HepG2 (cell line): ENCODE measurements around the gene CHCT1. TPM values are rescaled to one million over a fixed set of nuclear protein-coding genes. Genes with fewer than 3 reads are reported as not detected.

Experiments used
- ATF2 ChIP-seq: sonication (generic); formaldehyde crosslinking; IDR thresholded peaks from 2 replicates; pipeline ENCODE4 v1.4.0; 2020; ENCODE audit warnings: missing genetic modification reagents
- CREM ChIP-seq, 2 experiments: sonication (generic) in 1 of 2; formaldehyde crosslinking in 1 of 2; IDR thresholded peaks; 2 replicates each; pipeline versions ENCODE4 v1.4.0 to v1.6.1; 2016 to 2020; ENCODE audit warnings: antibody characterized with exemption in 1 of 2, mild to moderate bottlenecking in 1 of 2, missing genetic modification reagents in 1 of 2
- ETV5 ChIP-seq: IDR thresholded peaks from 2 replicates; pipeline ENCODE4 v1.6.1; 2018; ENCODE audit warnings: missing biosample characterization, missing genetic modification reagents, inconsistent platforms, borderline replicate concordance
- FOXJ3 ChIP-seq: sonication (generic); formaldehyde crosslinking; IDR thresholded peaks from 2 replicates; pipeline ENCODE4 v1.4.0; 2020; ENCODE audit warnings: missing genetic modification reagents, mild to moderate bottlenecking, borderline replicate concordance
- FOXP1 ChIP-seq, 2 experiments: fragments of 450-650 bp in 1 of 2; IDR thresholded peaks; 2 replicates each; pipeline ENCODE4 v1.6.1; 2017 to 2018; ENCODE audit warnings: antibody characterized with exemption in 1 of 2
- HOXA9 ChIP-seq: sonication (generic); formaldehyde crosslinking; IDR thresholded peaks from 2 replicates; pipeline ENCODE4 v1.8.1; 2022; ENCODE audit warnings: missing genetic modification reagents, mild to moderate bottlenecking, moderate library complexity, borderline replicate concordance
- IKZF4 ChIP-seq: sonication (generic); formaldehyde crosslinking; IDR thresholded peaks from 2 replicates; pipeline ENCODE4 v1.5.1; 2020; ENCODE audit warnings: borderline replicate concordance, mild to moderate bottlenecking, low read depth, missing genetic modification reagents; ENCODE audit errors: not compliant biosample characterization
- KDM4B ChIP-seq: sonication (generic); formaldehyde crosslinking; IDR thresholded peaks from 2 replicates; pipeline ENCODE4 v1.4.0; 2020; ENCODE audit warnings: missing genetic modification reagents
- MAF1 ChIP-seq: sonication (generic); formaldehyde crosslinking; IDR thresholded peaks from 2 replicates; pipeline ENCODE4 v1.5.0; 2020; ENCODE audit warnings: missing genetic modification reagents, borderline replicate concordance
- MLXIP ChIP-seq: sonication (generic); formaldehyde crosslinking; IDR thresholded peaks from 2 replicates; pipeline ENCODE4 v1.9.0; 2021; ENCODE audit warnings: missing genetic modification reagents, borderline replicate concordance
- NCOA1 ChIP-seq: sonication (generic); formaldehyde crosslinking; IDR thresholded peaks from 2 replicates; pipeline ENCODE4 v1.9.0; 2021; ENCODE audit warnings: missing genetic modification reagents
- SOX13 ChIP-seq, 3 experiments: fragments of 450-650 bp in 1 of 3; sonication (generic) in 1 of 3; formaldehyde crosslinking in 1 of 3; IDR thresholded peaks in 2 of 3; conservative IDR thresholded peaks in 1 of 3; 2 replicates each; pipeline versions ENCODE4 v1.5.0 to v1.6.1; 2016 to 2020; ENCODE audit warnings: antibody characterized with exemption in 1 of 3, mild to moderate bottlenecking in 1 of 3, missing compliant biosample characterization in 1 of 3, missing genetic modification reagents in 1 of 3, moderate library complexity in 1 of 3
- SRF ChIP-seq: IDR thresholded peaks from 2 replicates; pipeline ENCODE4 v1.6.1; 2011; ENCODE audit warnings: mild to moderate bottlenecking, low read depth, low read length, moderate library complexity
- WIZ ChIP-seq: sonication (generic); formaldehyde crosslinking; IDR thresholded peaks from 2 replicates; pipeline ENCODE4 v1.5.1; 2020; ENCODE audit warnings: mild to moderate bottlenecking, missing genetic modification reagents
- ZBTB2 ChIP-seq: sonication (generic); formaldehyde crosslinking; IDR thresholded peaks from 2 replicates; pipeline ENCODE4 v1.8.0; 2022; ENCODE audit warnings: low read depth, missing genetic modification reagents
- ZBTB21 ChIP-seq: sonication (generic); formaldehyde crosslinking; IDR thresholded peaks from 2 replicates; pipeline ENCODE4 v1.4.0; 2020; ENCODE audit warnings: missing genetic modification reagents
- ZNF20 ChIP-seq: sonication (generic); formaldehyde crosslinking; IDR thresholded peaks from 2 replicates; pipeline ENCODE4 v1.4.0; 2020; ENCODE audit warnings: mild to moderate bottlenecking, moderate library complexity, missing genetic modification reagents
- ZNF251 ChIP-seq: sonication (generic); formaldehyde crosslinking; IDR thresholded peaks from 2 replicates; pipeline ENCODE4 v1.9.0; 2021; ENCODE audit warnings: mild to moderate bottlenecking, missing genetic modification reagents
- ZNF782 ChIP-seq: sonication (generic); formaldehyde crosslinking; IDR thresholded peaks from 2 replicates; pipeline ENCODE4 v1.4.0; 2020; ENCODE audit warnings: missing genetic modification reagents, mild to moderate bottlenecking, borderline replicate concordance
- polyA plus RNA-seq, 8 experiments: library from polyadenylated mRNA; depleted of rRNA in 3 of 8; stranded (reverse) in 7 of 8; unstranded in 1 of 8; fragments of >200 nt; fragmentation: Illumina TruSeq in 4 of 8; extraction: Trizol in 4 of 8; gene quantifications; 2 replicates each; pipeline versions ENCODE4 v1.2.1 to v1.2.3, GENCODE V29; 2011 to 2016; ENCODE audit warnings: low read depth in 4 of 8, missing spikeins in 1 of 8, mixed read lengths in 1 of 8; ENCODE audit not compliant: insufficient read depth in 1 of 8
- total RNA-seq, 5 experiments: library from RNA; depleted of rRNA; stranded (reverse); fragments of >200 nt; fragmentation: Illumina TruSeq; extraction: Trizol; gene quantifications; 2 replicates each; pipeline ENCODE4 v1.2.3, GENCODE V29; 2016; ENCODE audit warnings: low read depth in 1 of 5
- TF ChIP-seq, protein P1 (sequence below): sonication (generic); formaldehyde crosslinking; IDR thresholded peaks from 2 replicates; pipeline ENCODE4 v1.8.0; 2022; ENCODE audit warnings: mild to moderate bottlenecking, missing genetic modification reagents, moderate library complexity

The CHCT1 gene
- total and polyA plus RNA-seq, 2 of the 13 experiments (the other 11 are each of a cell fraction or from before 2014, with no cell fraction given) = not detected

- TF ChIP-seq ZNF20 (CRISPR knock-in tag) = no peak
- peak; percentile 67 for TF ChIP-seq MAF1 (CRISPR knock-in tag)
- TF ChIP-seq WIZ = peak; percentile 65; the same call in 1 of the 2 replicates
- peak; percentile 100 for TF ChIP-seq ZBTB2 (CRISPR knock-in tag)
- TF ChIP-seq ZNF782 = no peak; the same call in 1 of the 2 replicates
- TF ChIP-seq NCOA1 (CRISPR knock-in tag) = peak; percentile 93
- no peak; the same call in 1 of the 2 replicates for TF ChIP-seq SRF
- TF ChIP-seq, protein P1, sequence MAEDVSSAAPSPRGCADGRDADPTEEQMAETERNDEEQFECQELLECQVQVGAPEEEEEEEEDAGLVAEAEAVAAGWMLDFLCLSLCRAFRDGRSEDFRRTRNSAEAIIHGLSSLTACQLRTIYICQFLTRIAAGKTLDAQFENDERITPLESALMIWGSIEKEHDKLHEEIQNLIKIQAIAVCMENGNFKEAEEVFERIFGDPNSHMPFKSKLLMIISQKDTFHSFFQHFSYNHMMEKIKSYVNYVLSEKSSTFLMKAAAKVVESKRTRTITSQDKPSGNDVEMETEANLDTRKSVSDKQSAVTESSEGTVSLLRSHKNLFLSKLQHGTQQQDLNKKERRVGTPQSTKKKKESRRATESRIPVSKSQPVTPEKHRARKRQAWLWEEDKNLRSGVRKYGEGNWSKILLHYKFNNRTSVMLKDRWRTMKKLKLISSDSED (CRISPR knock-in tag) = no peak; the same call in 1 of the 2 replicates
- no peak for TF ChIP-seq MLXIP (CRISPR knock-in tag)
- no peak for TF ChIP-seq FOXP1 (IDR thresholded peaks at IDR 0.05)
- TF ChIP-seq FOXP1 (CRISPR knock-in tag; IDR thresholded peaks at IDR 0.05) = no peak; the same call in 1 of the 2 replicates
- no peak; the same call in 1 of the 2 replicates for TF ChIP-seq SOX13 (IDR thresholded peaks at IDR 0.05)
- TF ChIP-seq SOX13 (CRISPR knock-in tag; conservative IDR thresholded peaks at IDR 0.05 in 1 of 2, IDR thresholded peaks at IDR 0.05 in 1 of 2) = peak in 1 of 2 experiments; percentile 75; a peak in 2 of 4 replicates
- peak; percentile 28; the same call in 1 of the 2 replicates for TF ChIP-seq ATF2 (CRISPR knock-in tag)
- no peak for TF ChIP-seq ZNF251
- no peak; the same call in 1 of the 2 replicates for TF ChIP-seq KDM4B
- peak; percentile 95 for TF ChIP-seq HOXA9 (CRISPR knock-in tag)
- no peak for TF ChIP-seq FOXJ3 (CRISPR knock-in tag)
- TF ChIP-seq ZBTB21 = no peak
- peak; percentile 12; the same call in 1 of the 2 replicates for TF ChIP-seq CREM (IDR thresholded peaks at IDR 0.05)
- TF ChIP-seq CREM (CRISPR knock-in tag; IDR thresholded peaks at IDR 0.05) = no peak; the same call in 1 of the 2 replicates
- TF ChIP-seq IKZF4 (CRISPR knock-in tag) = no peak
- TF ChIP-seq ETV5 (CRISPR knock-in tag) = peak; percentile 98
Measured at GRCh38 chr17:60392042-60392844, 30.0 kb upstream of the CHCT1 start, which contains the start of gene USP32 (continued).
